ENCODE measurements around the gene PRDX4.

PRDX4 gene

GRCh38 chrX:23694606-23695005, 27.3 kb downstream of the PRDX4 start:
- Histone ChIP-seq H3K4me2 (ENCODE audit: low read length) (peak overlapping the region; percentile 78), H3K9ac (ENCODE audit: low read length) (no peak overlapping the region; the same call in 1 of the 2 replicates), H4K20me1 (ENCODE audit: insufficient read depth, low read length) (no peaks in the 10 kb centered on the region), H3K27me3 (ENCODE audit: low read depth, low read length) (no peaks in the 10 kb centered on the region), H3K9me3 (ENCODE audit: insufficient read depth, low read length) (no peaks in the 10 kb centered on the region), H2AFZ (ENCODE audit: low read depth, low read length) (no peak overlapping the region), H3K4me1 (ENCODE audit: low read length) (no peaks in the 10 kb centered on the region; the same call in 1 of the 2 replicates), H3K79me2 (ENCODE audit: low read length) (no peaks in the 10 kb centered on the region), H3K36me3 (replicated peaks; ENCODE audit: low read depth, low read length) (no peaks in the 10 kb centered on the region), H3K4me3 (ENCODE audit: low read length) (peak overlapping the region; percentile 68), H3K27ac (ENCODE audit: low read length) (no peak overlapping the region)
- TF ChIP-seq EZH2phosphoT487 (IDR thresholded peaks at IDR 0.05; ENCODE audit: low read depth), result no peak
- peak; percentile 38 for TF ChIP-seq CTCF (IDR thresholded peaks at IDR 0.05; ENCODE audit: low read depth, low read length)

GRCh38 chrX:23699636-23700194, 32.4 kb downstream of the PRDX4 start:
- no peaks in the 10 kb centered on the region for H3K27me3 ChIP-seq (ENCODE audit: low read depth, low read length)
- no peak overlapping the region for H3K9ac ChIP-seq (ENCODE audit: low read length)
- no peak overlapping the region for H3K4me3 ChIP-seq (ENCODE audit: low read length)
- peaks cover 13% of the 10 kb centered on the region for H3K36me3 ChIP-seq (replicated peaks; ENCODE audit: low read depth, low read length)
- no peak overlapping the region for H2AFZ ChIP-seq (ENCODE audit: low read depth, low read length)
- no peaks in the 10 kb centered on the region for H4K20me1 ChIP-seq (ENCODE audit: insufficient read depth, low read length)
- no peaks in the 10 kb centered on the region for H3K9me3 ChIP-seq (ENCODE audit: insufficient read depth, low read length)
- no peak overlapping the region for H3K27ac ChIP-seq (ENCODE audit: low read length)
- H3K4me2 ChIP-seq (ENCODE audit: low read length), result 0 out of 2 replicates have a peak overlapping the region, but pooled peaks have one; percentile 3
- no peak for TF ChIP-seq CTCF (IDR thresholded peaks at IDR 0.05; ENCODE audit: low read depth, low read length)
- TF ChIP-seq EZH2phosphoT487 (IDR thresholded peaks at IDR 0.05; ENCODE audit: low read depth), result no peak
- no peaks in the 10 kb centered on the region for H3K79me2 ChIP-seq (ENCODE audit: low read length)
- H3K4me1 ChIP-seq (ENCODE audit: low read length), result no peaks in the 10 kb centered on the region; the same call in 1 of the 2 replicates

GRCh38 chrX:23704673-23705206, 37.4 kb downstream of the PRDX4 start:
- Histone ChIP-seq H4K20me1 (ENCODE audit: insufficient read depth, low read length) (no peaks in the 10 kb centered on the region), H3K9ac (ENCODE audit: low read length) (no peak overlapping the region), H3K9me3 (ENCODE audit: insufficient read depth, low read length) (no peaks in the 10 kb centered on the region), H3K27ac (ENCODE audit: low read length) (no peak overlapping the region), H3K79me2 (ENCODE audit: low read length) (no peaks in the 10 kb centered on the region), H3K4me3 (ENCODE audit: low read length) (no peak overlapping the region), H3K4me2 (ENCODE audit: low read length) (no peak overlapping the region), H3K27me3 (ENCODE audit: low read depth, low read length) (no peaks in the 10 kb centered on the region), H2AFZ (ENCODE audit: low read depth, low read length) (no peak overlapping the region), H3K4me1 (ENCODE audit: low read length) (no peaks in the 10 kb centered on the region), H3K36me3 (replicated peaks; ENCODE audit: low read depth, low read length) (peaks cover 33% of the 10 kb centered on the region)
- TF ChIP-seq CTCF (IDR thresholded peaks at IDR 0.05; ENCODE audit: low read depth, low read length) (no peak), EZH2phosphoT487 (IDR thresholded peaks at IDR 0.05; ENCODE audit: low read depth) (no peak)

- no peak overlapping the region for H3K4me2 ChIP-seq (ENCODE audit: low read length)
- peaks cover 33% of the 10 kb centered on the region for H3K36me3 ChIP-seq (replicated peaks; ENCODE audit: low read depth, low read length)
- no peaks in the 10 kb centered on the region for H4K20me1 ChIP-seq (ENCODE audit: insufficient read depth, low read length)
- H3K4me1 ChIP-seq (ENCODE audit: low read length), result no peaks in the 10 kb centered on the region
- no peaks in the 10 kb centered on the region for H3K9me3 ChIP-seq (ENCODE audit: insufficient read depth, low read length)
- no peak overlapping the region for H3K4me3 ChIP-seq (ENCODE audit: low read length)
- no peak overlapping the region for H3K9ac ChIP-seq (ENCODE audit: low read length)
- H2AFZ ChIP-seq (ENCODE audit: low read depth, low read length), result no peak overlapping the region
- H3K27ac ChIP-seq (ENCODE audit: low read length), result no peak overlapping the region
- TF ChIP-seq CTCF (IDR thresholded peaks at IDR 0.05; ENCODE audit: low read depth, low read length) (no peak), EZH2phosphoT487 (IDR thresholded peaks at IDR 0.05; ENCODE audit: low read depth) (no peak)
- no peaks in the 10 kb centered on the region for H3K27me3 ChIP-seq (ENCODE audit: low read depth, low read length)
- no peaks in the 10 kb centered on the region for H3K79me2 ChIP-seq (ENCODE audit: low read length)
Measured at GRCh38 chrX:23705235-23705634, 37.9 kb downstream of the PRDX4 start.
